Smooth muscle cell (in vitro differentiated cells): ENCODE measurements around the gene RASAL2. TPM values are rescaled to one million over a fixed set of nuclear protein-coding genes. Genes with fewer than 3 reads are reported as not detected.

Experiments used
- DNase-seq: peaks from one replicate; lab custom pipeline; 2025; ENCODE audit not compliant: unreplicated experiment; lab: John Stamatoyannopoulos, UW
- H2AFZ ChIP-seq: fragments of 200-600 bp; sonication (generic); 2 replicates; pipeline ENCODE4 v1.6.0; 2016; ENCODE audit warnings: antibody characterized with exemption, low read depth, mild to moderate bottlenecking
- H3F3A ChIP-seq: fragments of 200-600 bp; sonication (generic); 2 replicates; pipeline ENCODE4 v1.6.0; 2017; ENCODE audit warnings: antibody characterized with exemption, low read depth
- H3K27ac ChIP-seq: fragments of 200-600 bp; sonication (generic); 2 replicates; pipeline ENCODE4 v1.5.1; 2016; ENCODE audit warnings: low read depth, mild to moderate bottlenecking
- H3K27me3 ChIP-seq: fragments of 200-600 bp; sonication (generic); 2 replicates; pipeline ENCODE4 v1.6.1; 2016; ENCODE audit warnings: low read depth, mild to moderate bottlenecking
- H3K36me3 ChIP-seq: fragments of 200-600 bp; sonication (generic); 2 replicates; pipeline ENCODE4 v1.5.1; 2016; ENCODE audit warnings: low read depth
- H3K4me1 ChIP-seq: fragments of 200-600 bp; sonication (generic); 2 replicates; pipeline ENCODE4 v1.5.1; 2016; ENCODE audit warnings: low read depth
- H3K4me2 ChIP-seq: fragments of 200-600 bp; sonication (generic); 2 replicates; pipeline ENCODE4 v1.6.0; 2016; ENCODE audit warnings: mild to moderate bottlenecking
- H3K4me3 ChIP-seq: fragments of 200-600 bp; sonication (generic); 2 replicates; pipeline ENCODE4 v1.5.1; 2016; ENCODE audit warnings: mild to moderate bottlenecking
- H3K79me2 ChIP-seq: fragments of 200-600 bp; sonication (generic); 2 replicates; pipeline ENCODE4 v1.6.0; 2016; ENCODE audit warnings: low read depth, mild to moderate bottlenecking
- H3K9ac ChIP-seq: fragments of 200-600 bp; sonication (generic); 2 replicates; pipeline ENCODE4 v1.6.0; 2016; ENCODE audit warnings: low read depth
- H3K9me3 ChIP-seq: fragments of 200-600 bp; sonication (generic); replicated peaks from 2 replicates; pipeline ENCODE4 v1.5.1; 2016; ENCODE audit warnings: low read depth
- H4K20me1 ChIP-seq: fragments of 200-600 bp; sonication (generic); 2 replicates; pipeline ENCODE4 v1.6.0; 2016; ENCODE audit warnings: low read depth
- WGBS: methylation state at CpG from one replicate; pipeline ENCODE4 v1.1.7; 2016; ENCODE audit warnings: low lambda C conversion rate; 5-methylcytosine and 5-hydroxymethylcytosine counted together
- polyA plus RNA-seq: library from polyadenylated mRNA; unstranded; fragments of >200 nt; fragmentation: Nextera tagmentation; extraction: Ambion mirVana; gene quantifications from 2 replicates; pipeline ENCODE4 v1.2.1, GENCODE V29; 2016
- total RNA-seq: library from RNA; depleted of rRNA; stranded (reverse); fragments of >200 nt; gene quantifications from 2 replicates; pipeline ENCODE4 v1.2.3, GENCODE V29; 2014
- TF ChIP-seq, protein P1 (sequence below): fragments of 200-600 bp; sonication (generic); IDR thresholded peaks from 2 replicates; pipeline ENCODE4 v1.5.1; 2017; ENCODE audit warnings: borderline replicate concordance, mild to moderate bottlenecking, antibody characterized with exemption; ENCODE audit not compliant: insufficient read depth, poor library complexity, severe bottlenecking

RASAL2 gene
- total and polyA plus RNA-seq, 2 experiments from 2014 or later: 4.3 to 17.6 TPM

DNA sequence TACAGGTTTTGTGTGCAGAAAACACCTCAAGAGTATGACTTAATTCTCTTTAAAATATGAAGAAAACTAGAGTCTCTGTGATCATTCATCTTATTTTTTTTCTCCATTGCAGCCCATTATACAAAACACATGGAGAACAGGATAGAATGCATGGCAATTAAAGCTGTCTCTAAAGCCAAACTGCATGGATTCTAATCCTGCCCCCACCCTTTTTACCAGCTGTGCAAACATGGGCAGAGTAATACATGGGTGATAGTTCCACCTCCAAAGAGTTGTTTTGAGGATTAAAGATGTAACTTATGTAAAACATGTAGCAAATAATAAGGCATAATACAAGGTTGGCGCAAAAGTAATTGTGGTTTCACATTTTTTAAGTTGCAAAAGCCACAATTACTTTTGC, 288.5 kb downstream of the RASAL2 start:
- Histone ChIP-seq H3K79me2 (peaks cover 10% of the 10 kb centered on the region), H3K9ac (no peak overlapping the region), H3K4me2 (no peak overlapping the region), H4K20me1 (peaks cover 79% of the 10 kb centered on the region), H3K36me3 (no peaks in the 10 kb centered on the region), H2AFZ (no peak overlapping the region), H3F3A (no peaks in the 10 kb centered on the region), H3K27me3 (no peaks in the 10 kb centered on the region), H3K27ac (no peak overlapping the region), H3K4me1 (no peaks in the 10 kb centered on the region), H3K9me3 (no peaks in the 10 kb centered on the region), H3K4me3 (no peak overlapping the region)
- TF ChIP-seq, protein P1, sequence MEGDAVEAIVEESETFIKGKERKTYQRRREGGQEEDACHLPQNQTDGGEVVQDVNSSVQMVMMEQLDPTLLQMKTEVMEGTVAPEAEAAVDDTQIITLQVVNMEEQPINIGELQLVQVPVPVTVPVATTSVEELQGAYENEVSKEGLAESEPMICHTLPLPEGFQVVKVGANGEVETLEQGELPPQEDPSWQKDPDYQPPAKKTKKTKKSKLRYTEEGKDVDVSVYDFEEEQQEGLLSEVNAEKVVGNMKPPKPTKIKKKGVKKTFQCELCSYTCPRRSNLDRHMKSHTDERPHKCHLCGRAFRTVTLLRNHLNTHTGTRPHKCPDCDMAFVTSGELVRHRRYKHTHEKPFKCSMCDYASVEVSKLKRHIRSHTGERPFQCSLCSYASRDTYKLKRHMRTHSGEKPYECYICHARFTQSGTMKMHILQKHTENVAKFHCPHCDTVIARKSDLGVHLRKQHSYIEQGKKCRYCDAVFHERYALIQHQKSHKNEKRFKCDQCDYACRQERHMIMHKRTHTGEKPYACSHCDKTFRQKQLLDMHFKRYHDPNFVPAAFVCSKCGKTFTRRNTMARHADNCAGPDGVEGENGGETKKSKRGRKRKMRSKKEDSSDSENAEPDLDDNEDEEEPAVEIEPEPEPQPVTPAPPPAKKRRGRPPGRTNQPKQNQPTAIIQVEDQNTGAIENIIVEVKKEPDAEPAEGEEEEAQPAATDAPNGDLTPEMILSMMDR: no peak
- 95% methylated on average over 1 of the region's 1 CpG for WGBS
- no peak for DNase-seq

DNA sequence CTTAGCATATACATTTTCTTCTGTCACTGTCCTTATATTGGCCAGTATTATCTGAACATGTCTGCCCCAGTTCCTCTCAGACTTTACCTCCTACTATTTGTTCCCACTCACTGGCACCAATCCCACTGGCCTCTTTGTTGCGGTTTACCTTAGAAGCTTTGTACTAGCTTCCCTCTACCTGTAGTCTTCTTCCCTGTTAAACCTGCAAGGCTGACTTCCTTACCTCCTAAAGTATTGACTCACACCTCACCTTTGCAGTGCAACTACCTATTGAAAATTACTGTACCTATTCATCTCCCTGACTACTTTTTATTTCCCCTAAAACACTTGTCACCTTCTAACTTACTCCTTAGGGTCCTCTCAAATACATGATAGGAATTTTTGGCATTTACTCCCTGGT, 291.8 kb downstream of the RASAL2 start:
- TF ChIP-seq, protein P1: no peak
- WGBS: 91% methylated on average over 1 of the region's 1 CpG
- Histone ChIP-seq H3K36me3 (no peaks in the 10 kb centered on the region), H3K9me3 (no peaks in the 10 kb centered on the region), H2AFZ (no peak overlapping the region), H3K27me3 (no peaks in the 10 kb centered on the region), H3K79me2 (peaks cover 10% of the 10 kb centered on the region), H3K4me2 (no peak overlapping the region), H4K20me1 (peaks cover 76% of the 10 kb centered on the region), H3K27ac (no peak overlapping the region), H3K4me3 (no peak overlapping the region), H3K9ac (no peak overlapping the region), H3F3A (no peaks in the 10 kb centered on the region), H3K4me1 (peaks cover 7% of the 10 kb centered on the region)
- no peak for DNase-seq

DNA sequence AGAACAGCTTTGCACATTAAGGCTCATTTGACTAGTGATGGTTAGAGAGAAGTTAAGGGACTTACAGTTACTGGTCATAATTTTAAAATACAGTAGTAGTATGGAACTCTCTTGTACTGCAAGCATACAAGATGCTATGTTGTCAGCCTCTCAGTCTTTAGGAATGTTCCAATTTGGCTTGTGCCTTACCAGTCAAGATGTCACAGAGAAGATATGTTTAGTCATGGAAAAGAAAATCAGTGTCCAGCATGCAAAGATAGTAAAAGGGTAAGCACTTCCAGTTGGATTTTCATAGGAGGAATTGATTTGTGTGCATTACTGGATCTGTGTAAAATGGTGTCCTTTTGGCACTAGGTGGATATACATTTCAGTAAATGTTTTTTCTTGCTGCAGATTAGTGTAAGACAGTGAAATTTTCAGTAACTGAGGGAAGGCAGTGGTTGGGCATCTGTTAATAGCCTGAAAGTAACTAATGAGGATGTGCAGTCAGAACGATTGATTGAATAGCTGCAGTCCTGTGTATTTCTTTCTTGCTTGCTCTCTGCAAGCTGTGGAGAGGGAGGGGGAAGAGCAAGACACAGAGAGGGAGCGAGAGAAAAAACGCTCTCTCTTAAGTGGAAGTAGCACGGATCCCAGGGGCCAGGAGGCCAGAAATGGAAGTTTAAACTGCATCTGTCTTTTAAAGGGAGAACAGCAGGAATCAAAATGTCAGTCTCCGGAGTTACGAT, 294.7 kb downstream of the RASAL2 start:
- Histone ChIP-seq H3K4me3 (no peak overlapping the region), H3K79me2 (peaks cover 7% of the 10 kb centered on the region)
- 54% methylated on average over 6 of the region's 6 CpGs for WGBS

More for the DNA sequence above, 294.7 kb downstream of the RASAL2 start:
- H3K4me1 ChIP-seq: peaks cover 7% of the 10 kb centered on the region
- H3K9me3 ChIP-seq: no peaks in the 10 kb centered on the region
- TF ChIP-seq, protein P1: no peak
- no peaks in the 10 kb centered on the region for H3F3A ChIP-seq
- no peak for DNase-seq
- no peak overlapping the region for H3K27ac ChIP-seq
- no peaks in the 10 kb centered on the region for H3K36me3 ChIP-seq
- no peak overlapping the region for H3K4me2 ChIP-seq
- H3K9ac ChIP-seq: no peak overlapping the region
- H4K20me1 ChIP-seq: peaks cover 49% of the 10 kb centered on the region
- H2AFZ ChIP-seq: no peak overlapping the region
- no peaks in the 10 kb centered on the region for H3K27me3 ChIP-seq
